Neural cell (in vitro differentiated cells): Measurements from ENCODE around the gene TATDN2. TPM values are rescaled to one million over a fixed set of nuclear protein-coding genes. Genes with fewer than 3 reads are reported as not detected.

ENCODE experiments used
- H2AFZ ChIP-seq: fragments of 200-600, 300-800 bp; sonication (generic), shearing (Covaris generic); 2 replicates; pipeline ENCODE4 v1.6.0; 2014; ENCODE audit warnings: low read depth, mild to moderate bottlenecking, antibody characterized with exemption, low read length, moderate library complexity
- H3F3A ChIP-seq: fragments of 200-600 bp; shearing (Covaris generic); 2 replicates; pipeline ENCODE4 v1.6.1; 2016; ENCODE audit warnings: mild to moderate bottlenecking, moderate library complexity, mixed read lengths, antibody characterized with exemption, low read length; ENCODE audit not compliant: insufficient read depth, poor library complexity, severe bottlenecking
- H3K27ac ChIP-seq: fragments of 200-600, 300-800 bp; sonication (generic), shearing (Covaris generic); 2 replicates; pipeline ENCODE4 v1.5.1; 2014; ENCODE audit warnings: mild to moderate bottlenecking, low read length, moderate library complexity
- H3K27me3 ChIP-seq: fragments of 300-800, 200-600 bp; sonication (generic), shearing (Covaris generic); 2 replicates; pipeline ENCODE4 v1.6.0; 2014; ENCODE audit warnings: mild to moderate bottlenecking, low read depth, low read length, moderate library complexity; ENCODE audit not compliant: insufficient read depth
- H3K36me3 ChIP-seq: fragments of 300-800, 200-600 bp; sonication (generic), shearing (Covaris generic); 2 replicates; pipeline ENCODE4 v1.5.1; 2014; ENCODE audit warnings: mild to moderate bottlenecking, antibody characterized with exemption, low read length, moderate library complexity; ENCODE audit not compliant: insufficient read depth
- H3K4me2 ChIP-seq: fragments of 300-800, 200-600 bp; sonication (generic), shearing (Covaris generic); 2 replicates; pipeline ENCODE4 v1.6.0; 2014; ENCODE audit warnings: mild to moderate bottlenecking, low read length
- H3K4me3 ChIP-seq: fragments of 300-800, 200-600 bp; sonication (generic), shearing (Covaris generic); 2 replicates; pipeline ENCODE4 v1.5.1; 2014; ENCODE audit warnings: mild to moderate bottlenecking, low read length, moderate library complexity
- H3K79me2 ChIP-seq: fragments of 200-600 bp; shearing (Covaris generic); replicated peaks from 2 replicates; pipeline ENCODE4 v1.6.0; 2014; ENCODE audit warnings: mild to moderate bottlenecking, low read length, moderate library complexity; ENCODE audit not compliant: insufficient read depth
- H3K9ac ChIP-seq: fragments of 300-800, 200-600 bp; sonication (generic), shearing (Covaris generic); 2 replicates; pipeline ENCODE4 v1.6.1; 2016; ENCODE audit warnings: mild to moderate bottlenecking, low read length, mixed read lengths
- H3K9me2 ChIP-seq: fragments of 200-600 bp; shearing (Covaris generic); 2 replicates; pipeline ENCODE4 v1.6.1; 2016; ENCODE audit warnings: mild to moderate bottlenecking, low read length, mixed read lengths; ENCODE audit not compliant: insufficient read depth
- H3K9me3 ChIP-seq: fragments of 200-600, 300-800 bp; sonication (generic), shearing (Covaris generic); 2 replicates; pipeline ENCODE4 v1.6.1; 2016; ENCODE audit warnings: mild to moderate bottlenecking, mixed run types, low read length, moderate library complexity, mixed read lengths
- H4K20me1 ChIP-seq: fragments of 200-600 bp; shearing (Covaris generic); 2 replicates; pipeline ENCODE4 v1.6.1; 2016; ENCODE audit warnings: mild to moderate bottlenecking, mixed run types; ENCODE audit not compliant: insufficient read depth
- CTCF ChIP-seq: fragments of 450-650 bp; IDR thresholded peaks from 2 replicates; pipeline ENCODE4 v1.5.1; 2014; ENCODE audit warnings: antibody characterized with exemption, mild to moderate bottlenecking, moderate library complexity; ENCODE audit not compliant: poor library complexity, severe bottlenecking
- EP300 ChIP-seq: fragments of 450-650 bp; conservative IDR thresholded peaks from 2 replicates; pipeline ENCODE4 v1.6.1; 2014; ENCODE audit warnings: antibody characterized with exemption, mild to moderate bottlenecking, moderate library complexity; ENCODE audit not compliant: poor library complexity, severe bottlenecking
- EZH2 ChIP-seq: fragments of 200-600, 300-800 bp; shearing (Covaris generic), sonication (generic); IDR thresholded peaks from 2 replicates; pipeline ENCODE4 v1.6.1; 2014; ENCODE audit warnings: antibody characterized with exemption, low read length, borderline replicate concordance, mild to moderate bottlenecking; ENCODE audit not compliant: insufficient read depth, poor library complexity, severe bottlenecking
- MXI1 ChIP-seq: fragments of 450-650 bp; conservative IDR thresholded peaks from 2 replicates; pipeline ENCODE4 v1.6.1; 2014; ENCODE audit warnings: antibody characterized with exemption, mild to moderate bottlenecking; ENCODE audit not compliant: poor library complexity, severe bottlenecking
- POLR2AphosphoS5 ChIP-seq: IDR thresholded peaks from 2 replicates; pipeline ENCODE4 v1.6.1; 2012
- RAD21 ChIP-seq: fragments of 450-650 bp; conservative IDR thresholded peaks from 2 replicates; pipeline ENCODE4 v1.6.1; 2014; ENCODE audit warnings: antibody characterized with exemption, mild to moderate bottlenecking, moderate library complexity
- REST ChIP-seq: IDR thresholded peaks from 2 replicates; pipeline ENCODE4 v1.6.1; 2012; ENCODE audit warnings: borderline replicate concordance
- SMC3 ChIP-seq: fragments of 450-650 bp; conservative IDR thresholded peaks from 2 replicates; pipeline ENCODE4 v1.6.1; 2014; ENCODE audit warnings: antibody characterized with exemption, mild to moderate bottlenecking, moderate library complexity; ENCODE audit not compliant: poor library complexity
- TAF1 ChIP-seq: IDR thresholded peaks from 2 replicates; pipeline ENCODE4 v1.6.1; 2012; ENCODE audit warnings: low read depth
- polyA plus RNA-seq: library from polyadenylated mRNA; depleted of rRNA; stranded (reverse); fragments of >200 nt; gene quantifications from 2 replicates; pipeline ENCODE4 v1.2.3, GENCODE V29; 2014

The TATDN2 gene
- polyA plus RNA-seq, 1 donor from 2014 or later, result 22.1 TPM

GRCh38 chr3:10238345-10239183, 9.7 kb upstream of the TATDN2 start:
- Histone ChIP-seq H2AFZ (no peak overlapping the region), H3K79me2 (no peaks in the 10 kb centered on the region), H3K27me3 (no peaks in the 10 kb centered on the region), H3K9me2 (no peaks in the 10 kb centered on the region), H3K9ac (no peak overlapping the region), H3K4me2 (no peak overlapping the region), H3K9me3 (no peaks in the 10 kb centered on the region), H3K4me3 (no peak overlapping the region), H3K27ac (no peak overlapping the region), H3K36me3 (no peaks in the 10 kb centered on the region), H4K20me1 (no peaks in the 10 kb centered on the region), H3F3A (no peaks in the 10 kb centered on the region)
- TF ChIP-seq EP300, result no peak
- TF ChIP-seq MXI1, result no peak
- no peak for TF ChIP-seq EZH2
- TF ChIP-seq POLR2AphosphoS5, result no peak
- no peak for TF ChIP-seq REST
- TF ChIP-seq SMC3, result no peak
- TF ChIP-seq TAF1, result no peak
- TF ChIP-seq CTCF, result no peak
- no peak for TF ChIP-seq RAD21

- Histone ChIP-seq H4K20me1 (no peaks in the 10 kb centered on the region), H3K9me3 (no peaks in the 10 kb centered on the region), H3F3A (no peaks in the 10 kb centered on the region), H3K36me3 (no peaks in the 10 kb centered on the region), H3K4me2 (no peak overlapping the region), H3K4me3 (no peak overlapping the region), H3K9me2 (no peaks in the 10 kb centered on the region), H3K27me3 (no peaks in the 10 kb centered on the region), H3K27ac (no peak overlapping the region), H3K79me2 (no peaks in the 10 kb centered on the region), H3K9ac (no peak overlapping the region), H2AFZ (no peak overlapping the region)
- no peak for TF ChIP-seq POLR2AphosphoS5
- TF ChIP-seq MXI1, result no peak
- TF ChIP-seq CTCF, result no peak
- TF ChIP-seq EP300, result no peak
- no peak for TF ChIP-seq REST
- TF ChIP-seq TAF1, result no peak
- TF ChIP-seq RAD21, result no peak
These were observed 7.5 kb upstream of the TATDN2 start for GRCh38 chr3:10240799-10241198.
